T-cell (primary cell): ENCODE data around the gene RPAP2. TPM values are rescaled to one million over a fixed set of nuclear protein-coding genes. Genes with fewer than 3 reads are reported as not detected.

Source experiments
- ATAC-seq, 4 experiments: fragments of 200-7000 bp in 3 of 4; fragments of 150-1000 bp in 1 of 4; cut with Tn5 transposase; replicated peaks in 1 of 4; 1 replicate in 3 of 4; 2 replicates in 1 of 4; pipeline ENCODE4 v1.10.0; 2021; ENCODE audit warnings: moderate library complexity in 3 of 4, mild to moderate bottlenecking in 2 of 4, moderate number of reproducible peaks in 1 of 4
- CTCF ChIA-PET, 2 donors: fragments of 300-600 bp; sonication (Branson Sonifier 250); formaldehyde crosslinking; loops; one replicate each; lab custom pipeline; 2022; ENCODE audit warnings: antibody characterized with exemption in 2 of 2; lab: Charles Lee
- POLR2A ChIA-PET, 2 donors: fragments of 300-600 bp; sonication (Branson Sonifier 250); formaldehyde crosslinking; loops; one replicate each; lab custom pipeline; 2022; ENCODE audit warnings: antibody characterized with exemption in 2 of 2; lab: Charles Lee
- DNase-seq, 35 experiments: peaks; one replicate each; pipeline versions ENCODE4 v3.0.0 to v3.0.0-alpha.2; 2013 to 2023
- H3K27ac ChIP-seq: one replicate; pipeline ENCODE4 v1.5.1; 2013; ENCODE audit warnings: low read length
- H3K27me3 ChIP-seq, 2 experiments: replicated peaks in 1 of 2; 1 replicate in 1 of 2; 2 replicates in 1 of 2; pipeline versions ENCODE4 v1.6.1 to v1.7.0; 2013; ENCODE audit warnings: low read length in 1 of 2, mixed read lengths in 1 of 2; ENCODE audit not compliant: control insufficient read depth in 2 of 2, insufficient read depth in 2 of 2; ENCODE audit errors: extremely low read depth in 1 of 2
- H3K36me3 ChIP-seq, 2 donors: 1 replicate in 1 of 2; 2 replicates in 1 of 2; pipeline versions ENCODE4 v1.6.1 to v1.7.0; 2013; ENCODE audit warnings: low read length in 1 of 2; ENCODE audit not compliant: control insufficient read depth in 2 of 2, insufficient read depth in 1 of 2; ENCODE audit errors: extremely low read depth in 1 of 2
- H3K4me1 ChIP-seq, 2 experiments: 1 replicate in 1 of 2; 2 replicates in 1 of 2; pipeline versions ENCODE4 v1.6.1 to v1.7.0; 2013; ENCODE audit warnings: low read length in 2 of 2, mixed read lengths in 1 of 2; ENCODE audit not compliant: insufficient read depth in 2 of 2, control insufficient read depth in 1 of 2; ENCODE audit errors: extremely low read depth in 1 of 2
- H3K4me3 ChIP-seq, 2 donors: 1 replicate in 1 of 2; 2 replicates in 1 of 2; pipeline versions ENCODE4 v1.5.1 to v1.7.0; 2013; ENCODE audit warnings: mild to moderate bottlenecking in 2 of 2, low read length in 1 of 2, moderate library complexity in 1 of 2; ENCODE audit not compliant: control insufficient read depth in 1 of 2; ENCODE audit errors: extremely low read depth in 1 of 2
- H3K9me3 ChIP-seq: 2 replicates; pipeline ENCODE4 v1.7.0; 2013
- H3K27ac Mint-ChIP-seq, 2 donors: one replicate each; pipeline ENCODE4 v1.8.0; 2020 to 2021; ENCODE audit warnings: mild to moderate bottlenecking in 2 of 2, mixed read lengths in 2 of 2
- H3K27me3 Mint-ChIP-seq, 2 donors: one replicate each; pipeline ENCODE4 v1.8.0; 2021 to 2022; ENCODE audit warnings: mixed read lengths in 2 of 2
- H3K36me3 Mint-ChIP-seq: one replicate; pipeline ENCODE4 v1.8.0; 2021; ENCODE audit warnings: mixed read lengths
- H3K4me1 Mint-ChIP-seq, 3 donors: one replicate each; pipeline ENCODE4 v1.8.0; 2020 to 2022; ENCODE audit warnings: mixed read lengths in 3 of 3, mild to moderate bottlenecking in 1 of 3
- H3K4me3 Mint-ChIP-seq, 3 donors: one replicate each; pipeline ENCODE4 v1.8.0; 2020 to 2022; ENCODE audit warnings: mild to moderate bottlenecking in 3 of 3, mixed read lengths in 3 of 3, moderate library complexity in 3 of 3
- H3K9me3 Mint-ChIP-seq, 3 donors: one replicate each; pipeline ENCODE4 v1.8.0; 2020 to 2022; ENCODE audit warnings: mixed read lengths in 3 of 3
- WGBS: methylation state at CpG from one replicate; pipeline ENCODE4 v1.1.5; 2013; ENCODE audit warnings: missing lambda C conversion rate; ENCODE audit not compliant: insufficient coverage; 5-methylcytosine and 5-hydroxymethylcytosine counted together
- total RNA-seq, 35 experiments: library from RNA in 6 of 35; stranded (reverse) in 6 of 35; fragments of 120-200 nt in 1 of 35; gene quantifications; one replicate each; pipeline versions ENCODE4 v1.2.1 to v1.2.4 and lab custom pipeline; 2013 to 2026

Gene RPAP2
- total RNA-seq, 5 donors from 2014 or later (not counting 1 experiment from before 2014, with no cell fraction given), result 24.7 to 31.7 (median 29.9) TPM

- no CpG with 5 or more reads among the region's 4 CpGs for WGBS
- H3K4me3 Mint-ChIP-seq, result no peak overlapping the region
These were observed 28.9 kb downstream of the RPAP2 start for GRCh38 chr1:92327794-92328193.

GRCh38 chr1:92329347-92330129 lies 30.7 kb downstream of the RPAP2 start:
- Histone ChIP-seq H3K27ac (no peak overlapping the region), H3K4me3 (no peak overlapping the region), H3K36me3 (peaks cover 7 to 12% of the 10 kb centered on the region in 2 donors), H3K4me1 (no peaks in the 10 kb centered on the region), H3K27me3 (no peaks in the 10 kb centered on the region), H3K9me3 (peaks cover 2% of the 10 kb centered on the region)
- ChIA-PET CTCF (no interaction called here), POLR2A (interaction anchor here in 1 of 2 donors (0.6 kb wide), 1 partner anchor 137 kb away, joined by 3 read pairs; no protein-coding TSS in a partner anchor)
- Mint-ChIP-seq H3K9me3 (peaks cover 0 to 24% (median 21%) of the 10 kb centered on the region in 3 donors), H3K4me3 (no peak overlapping the region), H3K36me3 (peaks cover 78% of the 10 kb centered on the region), H3K27me3 (no peaks in the 10 kb centered on the region), H3K4me1 (peaks cover 17 to 18% (median 18%) of the 10 kb centered on the region in 3 donors), H3K27ac (no peak overlapping the region)
- DNase-seq (no peak), ATAC-seq (no peak)
- 100% methylated on average over 3 of the region's 6 CpGs for WGBS

More at GRCh38 chr1:92327794-92328193, 28.9 kb downstream of the RPAP2 start:
- ChIA-PET CTCF (no interaction called here), POLR2A (interaction anchor here (0.6 to 0.8 kb wide), 2 partner anchors 194 to 201 kb away, joined by 5 to 12 read pairs; no protein-coding TSS in a partner anchor)
- Histone ChIP-seq H3K4me3 (no peak overlapping the region), H3K36me3 (peaks cover 7 to 16% of the 10 kb centered on the region in 2 donors), H3K9me3 (peaks cover 2% of the 10 kb centered on the region), H3K27ac (no peak overlapping the region), H3K4me1 (peaks cover 0 to 3% of the 10 kb centered on the region in 2 experiments), H3K27me3 (no peaks in the 10 kb centered on the region)
- no peaks in the 10 kb centered on the region for H3K27me3 Mint-ChIP-seq
- DNase-seq (no peak), ATAC-seq (no peak)
- peaks cover 25 to 28% (median 26%) of the 10 kb centered on the region in 3 donors for H3K4me1 Mint-ChIP-seq
- H3K36me3 Mint-ChIP-seq, result peaks cover 77% of the 10 kb centered on the region
- peaks cover 0 to 24% (median 21%) of the 10 kb centered on the region in 3 donors for H3K9me3 Mint-ChIP-seq
- H3K27ac Mint-ChIP-seq, result no peak overlapping the region

GRCh38 chr1:92333668-92334067 lies 34.8 kb downstream of the RPAP2 start:
- DNase-seq (no peak), ATAC-seq (no peak)
- peaks cover 15 to 16% (median 15%) of the 10 kb centered on the region in 3 donors for H3K4me1 Mint-ChIP-seq
- POLR2A ChIA-PET, result no interaction called here
- H3K9me3 Mint-ChIP-seq, result peaks cover 0 to 3% (median 3%) of the 10 kb centered on the region in 3 donors
- H3K27ac ChIP-seq, result no peak overlapping the region
- no peak overlapping the region for H3K4me3 Mint-ChIP-seq
- no peaks in the 10 kb centered on the region for H3K9me3 ChIP-seq
- H3K27me3 ChIP-seq, result no peaks in the 10 kb centered on the region
- no peaks in the 10 kb centered on the region for H3K4me1 ChIP-seq
- peaks cover 52% of the 10 kb centered on the region for H3K36me3 Mint-ChIP-seq
- H3K27me3 Mint-ChIP-seq, result no peaks in the 10 kb centered on the region
- no CpG with 5 or more reads among the region's 3 CpGs for WGBS
- no peak overlapping the region for H3K27ac Mint-ChIP-seq
- no peak overlapping the region for H3K4me3 ChIP-seq
- CTCF ChIA-PET, result no interaction called here
- H3K36me3 ChIP-seq, result peaks cover 0 to 20% of the 10 kb centered on the region in 2 donors

- Histone ChIP-seq H3K36me3 (peaks cover 7 to 27% of the 10 kb centered on the region in 2 donors), H3K4me3 (no peak overlapping the region), H3K9me3 (no peaks in the 10 kb centered on the region), H3K4me1 (no peaks in the 10 kb centered on the region), H3K27me3 (no peaks in the 10 kb centered on the region), H3K27ac (no peak overlapping the region)
- ATAC-seq (no peak), DNase-seq (no peak)
- POLR2A ChIA-PET, result interaction anchor here in 1 of 2 donors (0.8 kb wide), 1 partner anchor 242 kb away, joined by 4 read pairs; no protein-coding TSS in a partner anchor
- CTCF ChIA-PET, result no interaction called here
- Mint-ChIP-seq H3K4me3 (no peak overlapping the region), H3K4me1 (no peaks in the 10 kb centered on the region), H3K27ac (no peak overlapping the region), H3K27me3 (no peaks in the 10 kb centered on the region), H3K9me3 (no peaks in the 10 kb centered on the region), H3K36me3 (peaks cover 37% of the 10 kb centered on the region)
- 100% methylated on average over 1 of the region's 1 CpG for WGBS
These were observed 41.3 kb downstream of the RPAP2 start for GRCh38 chr1:92340154-92340553.

GRCh38 chr1:92342401-92342800 lies 43.5 kb downstream of the RPAP2 start:
- H3K27ac ChIP-seq, result no peak overlapping the region
- H3K9me3 ChIP-seq, result no peaks in the 10 kb centered on the region
- H3K4me1 ChIP-seq, result no peaks in the 10 kb centered on the region
- no peak overlapping the region for H3K4me3 ChIP-seq
- Mint-ChIP-seq H3K27me3 (no peaks in the 10 kb centered on the region), H3K4me1 (peaks cover 0 to 4% (median 0%) of the 10 kb centered on the region in 3 donors), H3K36me3 (peaks cover 38% of the 10 kb centered on the region), H3K4me3 (no peak overlapping the region), H3K9me3 (no peaks in the 10 kb centered on the region), H3K27ac (no peak overlapping the region)
- peaks cover 7 to 23% of the 10 kb centered on the region in 2 donors for H3K36me3 ChIP-seq
- ChIA-PET POLR2A (no interaction called here), CTCF (no interaction called here)
- ATAC-seq (no peak), DNase-seq (no peak)
- 100% methylated on average over 1 of the region's 1 CpG for whole genome bisulfite sequencing
- H3K27me3 ChIP-seq, result no peaks in the 10 kb centered on the region

- ATAC-seq (no peak), DNase-seq (no peak)
- H3K36me3 Mint-ChIP-seq, result peaks cover 39% of the 10 kb centered on the region
- no peaks in the 10 kb centered on the region for H3K4me1 ChIP-seq
- H3K9me3 Mint-ChIP-seq, result no peaks in the 10 kb centered on the region
- POLR2A ChIA-PET, result no interaction called here
- no peaks in the 10 kb centered on the region for H3K27me3 ChIP-seq
- H3K36me3 ChIP-seq, result peaks cover 7 to 23% of the 10 kb centered on the region in 2 donors
- H3K27me3 Mint-ChIP-seq, result no peaks in the 10 kb centered on the region
- no peak overlapping the region for H3K4me3 ChIP-seq
- H3K9me3 ChIP-seq, result no peaks in the 10 kb centered on the region
- H3K4me1 Mint-ChIP-seq, result peaks cover 0 to 5% (median under 1%) of the 10 kb centered on the region in 3 donors
- CTCF ChIA-PET, result no interaction called here
- WGBS, result no CpG with 5 or more reads among the region's 3 CpGs
- no peak overlapping the region for H3K27ac ChIP-seq
- no peak overlapping the region for H3K4me3 Mint-ChIP-seq
- H3K27ac Mint-ChIP-seq, result no peak overlapping the region
These were observed 44.2 kb downstream of the RPAP2 start for GRCh38 chr1:92343061-92343460.
